H1 (cell line): ENCODE measurements around the gene SLC39A11. TPM values are rescaled to one million over a fixed set of nuclear protein-coding genes. Genes with fewer than 3 reads are reported as not detected.

Experiments
- POLR2AphosphoS5 ChIP-seq: IDR thresholded peaks from 2 replicates; pipeline ENCODE4 v1.6.1; 2011; ENCODE audit warnings: low read depth, low read length
- polyA plus RNA-seq, 7 experiments: library from polyadenylated mRNA; depleted of rRNA in 3 of 7; stranded (reverse) in 5 of 7; unstranded in 2 of 7; fragments of >200 nt in 5 of 7; fragments of 200-250 nt in 2 of 7; gene quantifications; 1 replicate in 5 of 7; 2 replicates in 1 of 7; 4 replicates in 1 of 7; pipeline versions ENCODE4 v1.2.1 to v1.2.3, GENCODE V29; 2011 to 2013; ENCODE audit warnings: missing spikeins in 2 of 7, mixed read lengths in 2 of 7
- total RNA-seq: library from RNA; stranded (reverse); fragmentation: NEBNext Ultra II Directional; extraction: Animal tissue kit (Norgen Biotek cat#: 25700); gene quantifications from 2 replicates; pipeline ENCODE4 v1.2.1, GENCODE V29; 2021
- TF ChIP-seq, protein P1 (sequence below): IDR thresholded peaks from 2 replicates; pipeline ENCODE4 v1.6.1; 2012; ENCODE audit warnings: low read length, inconsistent platforms

SLC39A11 gene
- total and polyA plus RNA-seq, 2 of the 8 experiments (the other 6 are each of a cell fraction or from before 2014, with no cell fraction given) = 12.2 to 19.6 TPM

DNA sequence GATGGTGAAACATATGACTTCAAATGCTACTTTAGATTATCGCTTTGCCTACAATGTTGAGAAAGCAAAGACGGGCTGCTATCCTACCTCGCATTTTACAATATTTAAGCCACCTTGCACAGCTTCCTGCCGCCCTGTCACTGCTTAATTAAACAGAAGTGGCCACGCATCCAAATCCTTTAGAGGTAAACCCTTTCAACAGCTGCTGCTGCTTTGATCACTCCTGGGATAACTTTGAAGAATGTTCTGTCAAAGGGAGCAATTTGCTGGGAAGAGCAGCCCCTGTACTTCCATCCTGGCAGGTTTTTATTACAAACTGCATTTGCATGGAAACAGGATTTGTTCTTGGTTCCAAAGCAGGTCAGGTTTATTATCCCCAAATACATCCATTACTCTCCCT is 48.1 kb upstream of the SLC39A11 start (continued):
- TF ChIP-seq, protein P1, sequence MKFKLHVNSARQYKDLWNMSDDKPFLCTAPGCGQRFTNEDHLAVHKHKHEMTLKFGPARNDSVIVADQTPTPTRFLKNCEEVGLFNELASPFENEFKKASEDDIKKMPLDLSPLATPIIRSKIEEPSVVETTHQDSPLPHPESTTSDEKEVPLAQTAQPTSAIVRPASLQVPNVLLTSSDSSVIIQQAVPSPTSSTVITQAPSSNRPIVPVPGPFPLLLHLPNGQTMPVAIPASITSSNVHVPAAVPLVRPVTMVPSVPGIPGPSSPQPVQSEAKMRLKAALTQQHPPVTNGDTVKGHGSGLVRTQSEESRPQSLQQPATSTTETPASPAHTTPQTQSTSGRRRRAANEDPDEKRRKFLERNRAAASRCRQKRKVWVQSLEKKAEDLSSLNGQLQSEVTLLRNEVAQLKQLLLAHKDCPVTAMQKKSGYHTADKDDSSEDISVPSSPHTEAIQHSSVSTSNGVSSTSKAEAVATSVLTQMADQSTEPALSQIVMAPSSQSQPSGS = no peak
- no peak for TF ChIP-seq POLR2AphosphoS5
